H1 (cell line): ENCODE data around the gene ERFE. TPM values are rescaled to one million over a fixed set of nuclear protein-coding genes. Genes with fewer than 3 reads are reported as not detected.

Experiments used
- ATF3 ChIP-seq: IDR thresholded peaks from 2 replicates; pipeline ENCODE4 v1.6.1; 2011; ENCODE audit warnings: low read depth, mild to moderate bottlenecking, low read length; ENCODE audit not compliant: insufficient read depth
- CBX8 ChIP-seq: fragments of 300-800, 300-1000 bp; sonication (generic); IDR thresholded peaks from 2 replicates; pipeline ENCODE4 v1.7.1; 2016; ENCODE audit warnings: low read depth, low read length, borderline replicate concordance
- KDM5A ChIP-seq: fragments of 200-600 bp; IDR thresholded peaks from 2 replicates; pipeline ENCODE4 v1.7.1; 2012; ENCODE audit warnings: mild to moderate bottlenecking, low read length, inconsistent platforms, mixed read lengths
- SP1 ChIP-seq: IDR thresholded peaks from 2 replicates; pipeline ENCODE4 v1.6.1; 2011; ENCODE audit warnings: low read depth, low read length
- polyA plus RNA-seq, 7 experiments: library from polyadenylated mRNA; depleted of rRNA in 3 of 7; stranded (reverse) in 5 of 7; unstranded in 2 of 7; fragments of >200 nt in 5 of 7; fragments of 200-250 nt in 2 of 7; gene quantifications; 1 replicate in 5 of 7; 2 replicates in 1 of 7; 4 replicates in 1 of 7; pipeline versions ENCODE4 v1.2.1 to v1.2.3, GENCODE V29; 2011 to 2013; ENCODE audit warnings: missing spikeins in 2 of 7, mixed read lengths in 2 of 7
- total RNA-seq: library from RNA; stranded (reverse); fragmentation: NEBNext Ultra II Directional; extraction: Animal tissue kit (Norgen Biotek cat#: 25700); gene quantifications from 2 replicates; pipeline ENCODE4 v1.2.1, GENCODE V29; 2021

Gene ERFE
- total and polyA plus RNA-seq, 2 of the 8 experiments (the other 6 are each of a cell fraction or from before 2014, with no cell fraction given) = 2.5 to 3.6 TPM

- no peak for TF ChIP-seq ATF3
- TF ChIP-seq KDM5A = no peak
- TF ChIP-seq SP1 = no peak
- TF ChIP-seq CBX8 = no peak
These were observed 11.8 kb upstream of the ERFE start (continued) for GRCh38 chr2:238146884-238147544.
